GM12874 (cell line): ENCODE measurements around the gene FOXJ3.

ENCODE experiments used
- CTCF ChIP-seq: IDR thresholded peaks from 2 replicates; pipeline ENCODE4 v1.5.1; 2011; ENCODE audit warnings: low read depth, mild to moderate bottlenecking, control low read depth, low read length, moderate library complexity; ENCODE audit not compliant: insufficient read depth

Gene FOXJ3

GRCh38 chr1:42172381-42173133, 162.5 kb downstream of the FOXJ3 start:
- TF ChIP-seq CTCF = no peak

GRCh38 chr1:42171679-42172266, 163.3 kb downstream of the FOXJ3 start:
- no peak for TF ChIP-seq CTCF

GRCh38 chr1:42170779-42171621, 164.0 kb downstream of the FOXJ3 start:
- no peak for TF ChIP-seq CTCF

- TF ChIP-seq CTCF = no peak
These were observed 166.3 kb downstream of the FOXJ3 start for GRCh38 chr1:42168763-42169162.

- no peak for TF ChIP-seq CTCF
These were observed 166.7 kb downstream of the FOXJ3 start for GRCh38 chr1:42168391-42168670.

- TF ChIP-seq CTCF = no peak
These were observed 167.2 kb downstream of the FOXJ3 start for GRCh38 chr1:42167611-42168390.

GRCh38 chr1:42165511-42166210, 169.4 kb downstream of the FOXJ3 start:
- TF ChIP-seq CTCF = no peak
